IMR-90 (cell line): ENCODE results near the gene CFAP298. TPM values are rescaled to one million over a fixed set of nuclear protein-coding genes. Genes with fewer than 3 reads are reported as not detected.

Experiments
- ATAC-seq: fragments of 200-7000 bp; cut with Tn5 transposase; 2 replicates; pipeline ENCODE4 v1.9.1; 2020; ENCODE audit warnings: low read depth, mild to moderate bottlenecking, moderate library complexity
- BruUV-seq: library from RNA; stranded (reverse); fragments of 400-500 nt; replicated peaks from 2 replicates; lab custom pipeline; 2021; lab: Mats Ljungman, UMichigan
- CTCF ChIA-PET: fragments of 300-600 bp; formaldehyde crosslinking; extraction: SDS; loops from one replicate; lab custom pipeline; 2021; ENCODE audit warnings: antibody characterized with exemption; lab: Yijun Ruan, JAX
- POLR2A ChIA-PET: fragments of 300-600 bp; sonication (Branson Sonifier 250); formaldehyde crosslinking; loops from one replicate; lab custom pipeline; 2022; ENCODE audit warnings: antibody characterized with exemption; ENCODE audit not compliant: unreplicated experiment; lab: Charles Lee
- DNase-seq: peaks from one replicate; pipeline ENCODE4 v3.0.0; 2013
- H2AFZ ChIP-seq: replicated peaks from 2 replicates; pipeline ENCODE3; 2013; ENCODE audit warnings: low read length, mild to moderate bottlenecking; ENCODE audit not compliant: poor library complexity
- H2AK5ac ChIP-seq: 2 replicates; pipeline ENCODE4 v1.6.1; 2013; ENCODE audit warnings: low read depth, low read length, inconsistent platforms
- H2AK9ac ChIP-seq: replicated peaks from 2 replicates; pipeline ENCODE3; 2013; ENCODE audit warnings: mild to moderate bottlenecking, low read depth, low read length, moderate library complexity; ENCODE audit not compliant: poor library complexity
- H2BK120ac ChIP-seq: 2 replicates; pipeline ENCODE4 v1.6.1; 2013; ENCODE audit warnings: low read depth, low read length, inconsistent platforms
- H2BK15ac ChIP-seq: 3 replicates; pipeline ENCODE4 v1.6.1; 2013; ENCODE audit warnings: low read depth, low read length, inconsistent platforms
- H2BK20ac ChIP-seq: 2 replicates; pipeline ENCODE4 v1.6.1; 2013; ENCODE audit warnings: low read depth, mild to moderate bottlenecking, inconsistent platforms, low read length, moderate library complexity
- H2BK5ac ChIP-seq: 2 replicates; pipeline ENCODE4 v1.6.1; 2013; ENCODE audit warnings: mild to moderate bottlenecking, low read depth, low read length, inconsistent platforms; ENCODE audit not compliant: poor library complexity, severe bottlenecking
- H3K14ac ChIP-seq: replicated peaks from 2 replicates; pipeline ENCODE4 v1.6.1; 2013; ENCODE audit warnings: low read depth, low read length, inconsistent platforms
- H3K18ac ChIP-seq: 2 replicates; pipeline ENCODE4 v1.6.1; 2013; ENCODE audit warnings: low read depth, low read length, control low read depth
- H3K23ac ChIP-seq: 2 replicates; pipeline ENCODE4 v1.6.1; 2013; ENCODE audit warnings: low read depth, low read length, inconsistent platforms
- H3K27ac ChIP-seq: 2 replicates; pipeline ENCODE4 v1.5.1; 2013; ENCODE audit warnings: mild to moderate bottlenecking, control low read depth, low read length; ENCODE audit not compliant: insufficient read depth
- H3K27me3 ChIP-seq: 2 replicates; pipeline ENCODE4 v1.6.1; 2013; ENCODE audit warnings: low read length; ENCODE audit not compliant: control insufficient read depth, insufficient read depth
- H3K36me3 ChIP-seq: 2 replicates; pipeline ENCODE4 v1.6.1; 2013; ENCODE audit warnings: low read length, mixed read lengths; ENCODE audit not compliant: control insufficient read depth, insufficient read depth
- H3K4ac ChIP-seq: 2 replicates; pipeline ENCODE4 v1.6.1; 2013; ENCODE audit warnings: low read depth, low read length, inconsistent platforms
- H3K4me1 ChIP-seq: 2 replicates; pipeline ENCODE4 v1.6.1; 2013; ENCODE audit warnings: low read length, mixed read lengths; ENCODE audit not compliant: control insufficient read depth, insufficient read depth
- H3K4me2 ChIP-seq: 2 replicates; pipeline ENCODE4 v1.6.1; 2013; ENCODE audit warnings: low read depth, mild to moderate bottlenecking, control low read depth, low read length, moderate library complexity
- H3K4me3 ChIP-seq: 2 replicates; pipeline ENCODE4 v1.5.1; 2013; ENCODE audit warnings: low read depth, mild to moderate bottlenecking, control low read depth, low read length, moderate library complexity; ENCODE audit not compliant: insufficient read depth
- H3K56ac ChIP-seq: 2 replicates; pipeline ENCODE4 v1.6.1; 2013; ENCODE audit warnings: low read length, inconsistent platforms; ENCODE audit not compliant: insufficient read depth; ENCODE audit errors: extremely low read depth
- H3K79me1 ChIP-seq, 2 experiments: 2 replicates each; pipeline ENCODE4 v1.6.1; 2013; ENCODE audit warnings: low read length in 2 of 2, inconsistent platforms in 1 of 2, low read depth in 1 of 2
- H3K9ac ChIP-seq: 2 replicates; pipeline ENCODE4 v1.6.1; 2013; ENCODE audit warnings: low read depth, low read length, control low read depth
- H3K9me1 ChIP-seq: 2 replicates; pipeline ENCODE4 v1.6.1; 2013; ENCODE audit warnings: low read length, inconsistent platforms; ENCODE audit not compliant: insufficient read depth
- H3K9me3 ChIP-seq: 2 replicates; pipeline ENCODE4 v1.6.1; 2013; ENCODE audit warnings: low read length; ENCODE audit not compliant: control insufficient read depth, insufficient read depth
- H4K20me1 ChIP-seq: 2 replicates; pipeline ENCODE4 v1.6.1; 2013; ENCODE audit warnings: low read length, inconsistent platforms; ENCODE audit not compliant: insufficient read depth
- H4K5ac ChIP-seq: 2 replicates; pipeline ENCODE4 v1.6.1; 2013; ENCODE audit warnings: mild to moderate bottlenecking, low read depth, low read length, control low read depth
- H4K8ac ChIP-seq, 2 experiments: 2 replicates each; pipeline ENCODE4 v1.6.1; 2013; ENCODE audit warnings: low read depth in 2 of 2, low read length in 2 of 2, control low read depth in 1 of 2, inconsistent platforms in 1 of 2
- H4K91ac ChIP-seq: 2 replicates; pipeline ENCODE4 v1.6.1; 2013; ENCODE audit warnings: low read depth, low read length, inconsistent platforms; ENCODE audit not compliant: insufficient read depth
- CEBPB ChIP-seq: IDR thresholded peaks from 2 replicates; pipeline ENCODE4 v1.6.1; 2012; ENCODE audit warnings: low read depth, low read length, improper control_type of control experiment
- CHD1 ChIP-seq: IDR thresholded peaks from 2 replicates; pipeline ENCODE4 v1.6.1; 2012; ENCODE audit warnings: low read depth, low read length, improper control_type of control experiment
- FOS ChIP-seq: fragments of 150-350 bp; IDR thresholded peaks from 2 replicates; pipeline ENCODE4 v1.6.1; 2016; ENCODE audit warnings: low read depth, low read length
- MXI1 ChIP-seq: IDR thresholded peaks from 2 replicates; pipeline ENCODE4 v1.6.1; 2012; ENCODE audit warnings: low read depth, mild to moderate bottlenecking, low read length, moderate library complexity, borderline replicate concordance
- RCOR1 ChIP-seq: IDR thresholded peaks from 2 replicates; pipeline ENCODE4 v1.6.1; 2012; ENCODE audit warnings: mild to moderate bottlenecking, low read length, improper control_type of control experiment; ENCODE audit not compliant: insufficient replicate concordance
- RFX5 ChIP-seq: IDR thresholded peaks from 2 replicates; pipeline ENCODE4 v1.8.0; 2012; ENCODE audit warnings: low read depth, mild to moderate bottlenecking, low read length, moderate library complexity
- SMC3 ChIP-seq: fragments of 150-350 bp; IDR thresholded peaks from 2 replicates; pipeline ENCODE4 v1.6.1; 2016; ENCODE audit warnings: low read depth, mild to moderate bottlenecking, antibody characterized with exemption, low read length, moderate library complexity
- WGBS, 2 experiments: methylation state at CpG; one replicate each; pipeline versions ENCODE4 v1.1.5 to v1.1.7; 2013; ENCODE audit warnings: missing lambda C conversion rate in 2 of 2; ENCODE audit not compliant: insufficient read length in 1 of 2; ENCODE audit errors: extremely low coverage in 2 of 2; 5-methylcytosine and 5-hydroxymethylcytosine counted together
- dilution Hi-C: fragments of 300-500 bp; cut with HindIII; formaldehyde crosslinking; loops from one replicate; pipeline ENCODE4 v1.14.3; 2018; ENCODE audit warnings: low sequenced_read_pairs; ENCODE audit not compliant: unreplicated experiment
- in situ Hi-C: fragments of 300-500 bp; cut with MboI; formaldehyde crosslinking; loops from 3 replicates; pipeline ENCODE4 v1.14.3; 2019; ENCODE audit warnings: low sequenced_read_pairs, inconsistent platforms, mixed read lengths
- intact Hi-C: fragments of 100-400 bp; cut with micrococcal nuclease; formaldehyde crosslinking; loops from 2 replicates; pipeline ENCODE4 v1.10.0; 2022
- polyA plus RNA-seq, 3 experiments: library from polyadenylated mRNA; depleted of rRNA; stranded (reverse); fragments of >200 nt; gene quantifications; 2 replicates each; pipeline ENCODE4 v1.2.3, GENCODE V29; 2012; ENCODE audit warnings: low replicate concordance in 1 of 3
- total RNA-seq: library from RNA; depleted of rRNA; stranded (reverse); fragments of >200 nt; gene quantifications from 2 replicates; pipeline ENCODE4 v1.2.3, GENCODE V29; 2012
- TF ChIP-seq, protein P1 (sequence below): conservative IDR thresholded peaks from 2 replicates; pipeline ENCODE4 v1.5.1; 2012; ENCODE audit warnings: mild to moderate bottlenecking, low read depth, low read length, improper control_type of control experiment

CFAP298 gene
- total and polyA plus RNA-seq, 2 of the 4 experiments (the other 2 are of a cell fraction), result 8.1 to 25.7 TPM

DNA sequence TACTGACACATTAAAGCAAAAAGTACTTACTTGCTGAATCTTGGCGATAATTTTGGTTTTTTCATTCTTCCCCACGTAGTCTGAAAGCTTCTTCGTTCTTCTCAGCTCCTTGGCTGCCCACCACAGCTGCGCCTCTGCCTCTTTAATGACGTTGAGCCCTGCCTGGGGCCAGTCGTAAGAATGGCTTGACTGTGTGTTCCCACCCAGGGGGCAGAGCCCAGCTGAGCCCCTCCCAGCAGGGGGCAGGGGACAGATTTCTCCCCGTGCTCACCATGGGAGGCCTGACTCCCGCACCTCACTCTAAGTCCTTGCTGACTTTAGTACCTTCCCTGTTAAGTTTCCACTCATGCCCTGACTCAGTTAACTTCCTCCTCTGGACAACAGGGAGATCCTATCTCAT lies 9.0 kb downstream of the CFAP298 start:
- Histone ChIP-seq H3K27me3 (no peaks in the 10 kb centered on the region), H3K4me2 (no peak overlapping the region)
- TF ChIP-seq RCOR1 (no peak), RFX5 (no peak), FOS (no peak), CEBPB (no peak), SMC3 (no peak), MXI1 (no peak), CHD1 (no peak)
- TF ChIP-seq, protein P1, sequence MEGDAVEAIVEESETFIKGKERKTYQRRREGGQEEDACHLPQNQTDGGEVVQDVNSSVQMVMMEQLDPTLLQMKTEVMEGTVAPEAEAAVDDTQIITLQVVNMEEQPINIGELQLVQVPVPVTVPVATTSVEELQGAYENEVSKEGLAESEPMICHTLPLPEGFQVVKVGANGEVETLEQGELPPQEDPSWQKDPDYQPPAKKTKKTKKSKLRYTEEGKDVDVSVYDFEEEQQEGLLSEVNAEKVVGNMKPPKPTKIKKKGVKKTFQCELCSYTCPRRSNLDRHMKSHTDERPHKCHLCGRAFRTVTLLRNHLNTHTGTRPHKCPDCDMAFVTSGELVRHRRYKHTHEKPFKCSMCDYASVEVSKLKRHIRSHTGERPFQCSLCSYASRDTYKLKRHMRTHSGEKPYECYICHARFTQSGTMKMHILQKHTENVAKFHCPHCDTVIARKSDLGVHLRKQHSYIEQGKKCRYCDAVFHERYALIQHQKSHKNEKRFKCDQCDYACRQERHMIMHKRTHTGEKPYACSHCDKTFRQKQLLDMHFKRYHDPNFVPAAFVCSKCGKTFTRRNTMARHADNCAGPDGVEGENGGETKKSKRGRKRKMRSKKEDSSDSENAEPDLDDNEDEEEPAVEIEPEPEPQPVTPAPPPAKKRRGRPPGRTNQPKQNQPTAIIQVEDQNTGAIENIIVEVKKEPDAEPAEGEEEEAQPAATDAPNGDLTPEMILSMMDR, result no peak

More for the DNA sequence above, 9.0 kb downstream of the CFAP298 start:
- Histone ChIP-seq H2AFZ (no peak overlapping the region), H3K18ac (no peak overlapping the region), H3K14ac (no peak overlapping the region), H3K79me1 (0 out of 4 replicates have a peak, but pooled peaks cover 0 to 3% of the 10 kb centered on the region in 2 experiments), H2BK15ac (no peak overlapping the region), H4K5ac (no peak overlapping the region), H3K56ac (no peak overlapping the region), H3K9me1 (no peaks in the 10 kb centered on the region), H2BK5ac (no peak overlapping the region), H4K8ac (no peak overlapping the region), H2AK9ac (no peak overlapping the region), H2BK20ac (no peak overlapping the region), H3K4me3 (no peak overlapping the region), H4K20me1 (no peaks in the 10 kb centered on the region), H3K4ac (no peak overlapping the region), H3K36me3 (peaks cover 44% of the 10 kb centered on the region), H3K4me1 (no peaks in the 10 kb centered on the region), H3K23ac (no peak overlapping the region), H4K91ac (no peak overlapping the region), H2BK120ac (no peak overlapping the region), H3K9me3 (no peaks in the 10 kb centered on the region), H3K9ac (no peak overlapping the region), H2AK5ac (no peak overlapping the region), H3K27ac (no peak overlapping the region)
- ChIA-PET POLR2A (no interaction called here), CTCF (no interaction called here)
- 96% methylated on average over 4 of the region's 8 CpGs; no CpG with 5 or more reads in 1 of the 2 experiments for WGBS, 2 experiments
- dilution Hi-C loops, result no loop called here
- in situ Hi-C loops, result loop anchor here (5.0 kb wide), 1 partner anchor 201 kb away; no protein-coding TSS in a partner anchor
- intact Hi-C loops, result no loop called here
- DNase-seq (no peak), ATAC-seq (no peak)
- BruUV-seq, result no TSS peak
